Measurements from ENCODE around the gene PPFIBP1. TPM values are rescaled to one million over a fixed set of nuclear protein-coding genes. Genes with fewer than 3 reads are reported as not detected.
"Not testable (repeated sequence)": the region's sequence is repeated elsewhere in the genome, so short reads cannot be mapped to it uniquely, and the experiment has no call there.

The PPFIBP1 gene
- total and polyA plus RNA-seq, 2 of the 13 experiments (the other 11 are each of a cell fraction or from before 2014, with no cell fraction given): 16.2 to 21.8 TPM

- no TSS peak for BruUV-seq (replicated peaks)
- ATAC-seq (no peak), DNase-seq (ENCODE audit: low spot score) (no peak), FAIRE-seq (no peak)
- Histone ChIP-seq H3K9me3 (ENCODE audit: low read length) (no peaks in the 10 kb centered on the region), H3K4me3 (replicated peaks in 1 of 3; ENCODE audit: insufficient read depth in 1 of 3, low read depth in 2 of 3, low read length in 3 of 3) (no peak overlapping the region), H4K20me1 (ENCODE audit: insufficient read depth, low read length) (0 out of 2 replicates have a peak, but pooled peaks cover 3% of the 10 kb centered on the region), H3K4me1 (ENCODE audit: insufficient read depth, low read length) (peaks cover 9% of the 10 kb centered on the region; the same call in 1 of the 2 replicates), H3K79me2 (ENCODE audit: insufficient read depth, low read length) (no peaks in the 10 kb centered on the region), H3K36me3 (replicated peaks in 1 of 2; ENCODE audit: control insufficient read depth in 1 of 2, insufficient read depth in 2 of 2, low read length in 2 of 2) (no peaks in the 10 kb centered on the region), H3K27me3 (ENCODE audit: control insufficient read depth in 1 of 2, insufficient read depth in 2 of 2, low read length in 2 of 2) (no peaks in the 10 kb centered on the region), H3K9ac (ENCODE audit: insufficient read depth, low read depth, low read length) (no peak overlapping the region), H3K27ac (ENCODE audit: extremely low read length, insufficient read depth, low read length) (no peak overlapping the region), H3K4me2 (ENCODE audit: low read depth, low read length) (no peak overlapping the region), H2AFZ (ENCODE audit: low read length) (no peak overlapping the region)
- TF ChIP-seq KLF6 (CRISPR knock-in tag; IDR thresholded peaks at IDR 0.05) (no peak), ZNF570 (CRISPR knock-in tag; IDR thresholded peaks at IDR 0.05; ENCODE audit: borderline replicate concordance) (no peak)
- TF ChIP-seq, protein P1, sequence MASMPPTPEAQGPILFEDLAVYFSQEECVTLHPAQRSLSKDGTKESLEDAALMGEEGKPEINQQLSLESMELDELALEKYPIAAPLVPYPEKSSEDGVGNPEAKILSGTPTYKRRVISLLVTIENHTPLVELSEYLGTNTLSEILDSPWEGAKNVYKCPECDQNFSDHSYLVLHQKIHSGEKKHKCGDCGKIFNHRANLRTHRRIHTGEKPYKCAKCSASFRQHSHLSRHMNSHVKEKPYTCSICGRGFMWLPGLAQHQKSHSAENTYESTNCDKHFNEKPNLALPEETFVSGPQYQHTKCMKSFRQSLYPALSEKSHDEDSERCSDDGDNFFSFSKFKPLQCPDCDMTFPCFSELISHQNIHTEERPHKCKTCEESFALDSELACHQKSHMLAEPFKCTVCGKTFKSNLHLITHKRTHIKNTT (CRISPR knock-in tag; IDR thresholded peaks at IDR 0.05): no peak
- POLR2A ChIA-PET: no interaction called here
- CTCF ChIA-PET (ENCODE audit: low intra/inter-chr PET ratio, low total read pairs): no interaction called here
- WGBS (ENCODE audit: low lambda C conversion rate): 95% methylated on average over 4 of the region's 4 CpGs
- in situ Hi-C loops (cut with HindIII; ENCODE audit: extremely low pct_ligation_motif_present, low pct_unique_long_range_greater_than_20kb): no loop called here
- intact Hi-C loops (cut with micrococcal nuclease; ENCODE audit: unreplicated experiment): no loop called here
These were observed 65.4 kb downstream of the PPFIBP1 start for GRCh38 chr12:27589419-27589818.

- intact Hi-C loops (cut with micrococcal nuclease; ENCODE audit: unreplicated experiment); H3K4me1 ChIP-seq (ENCODE audit: insufficient read depth, low read length); H3K9ac ChIP-seq (ENCODE audit: insufficient read depth, low read depth, low read length); DNase-seq (ENCODE audit: low spot score); in situ Hi-C loops (cut with HindIII; ENCODE audit: extremely low pct_ligation_motif_present, low pct_unique_long_range_greater_than_20kb); H3K9me3 ChIP-seq (ENCODE audit: low read length); POLR2A ChIA-PET; H3K4me2 ChIP-seq (ENCODE audit: low read depth, low read length); H3K79me2 ChIP-seq (ENCODE audit: insufficient read depth, low read length); ATAC-seq; H2AFZ ChIP-seq (ENCODE audit: low read length); CTCF ChIA-PET (ENCODE audit: low intra/inter-chr PET ratio, low total read pairs); H3K27ac ChIP-seq (ENCODE audit: extremely low read length, insufficient read depth, low read length); BruUV-seq (replicated peaks); H3K4me3 ChIP-seq (replicated peaks in 1 of 3; ENCODE audit: insufficient read depth in 1 of 3, low read depth in 2 of 3, low read length in 3 of 3); H3K27me3 ChIP-seq (ENCODE audit: control insufficient read depth in 1 of 2, insufficient read depth in 2 of 2, low read length in 2 of 2); H4K20me1 ChIP-seq (ENCODE audit: insufficient read depth, low read length); H3K36me3 ChIP-seq (replicated peaks in 1 of 2; ENCODE audit: control insufficient read depth in 1 of 2, insufficient read depth in 2 of 2, low read length in 2 of 2): not testable (repeated sequence)
- peak; percentile 28 for FAIRE-seq
- WGBS (ENCODE audit: low lambda C conversion rate): 98% methylated on average over 2 of the region's 3 CpGs
These were observed 67.7 kb downstream of the PPFIBP1 start for GRCh38 chr12:27591698-27592097.
